Fibroblast of lung (primary cell): ENCODE measurements around the gene MACF1.

Experiments used
- EZH2 ChIP-seq: IDR thresholded peaks from 2 replicates; pipeline ENCODE4 v1.5.1; 2012; ENCODE audit warnings: low read length, control low read depth, mild to moderate bottlenecking; ENCODE audit errors: missing control alignments
- TF ChIP-seq, protein P1 (sequence below), 2 donors: IDR thresholded peaks in 1 of 2; conservative IDR thresholded peaks in 1 of 2; 1 replicate in 1 of 2; 2 replicates in 1 of 2; pipeline ENCODE4 v1.5.1; 2011 to 2012; ENCODE audit warnings: low read length in 2 of 2, control low read depth in 1 of 2, inconsistent platforms in 1 of 2, low read depth in 1 of 2, mild to moderate bottlenecking in 1 of 2

DNA sequence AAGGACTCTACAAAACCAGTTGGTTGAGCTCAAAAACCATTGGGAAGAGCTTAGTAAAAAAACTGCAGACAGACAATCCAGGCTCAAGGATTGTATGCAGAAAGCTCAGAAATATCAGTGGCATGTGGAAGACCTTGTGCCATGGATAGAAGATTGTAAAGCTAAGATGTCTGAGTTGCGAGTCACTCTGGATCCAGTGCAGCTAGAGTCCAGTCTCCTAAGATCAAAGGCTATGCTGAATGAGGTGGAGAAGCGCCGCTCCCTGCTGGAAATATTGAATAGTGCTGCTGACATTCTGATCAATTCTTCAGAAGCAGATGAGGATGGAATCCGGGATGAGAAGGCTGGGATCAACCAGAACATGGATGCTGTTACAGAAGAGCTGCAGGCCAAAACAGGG, 183.0 kb downstream of the MACF1 start:
- TF ChIP-seq EZH2, result no peak
- TF ChIP-seq, protein P1, sequence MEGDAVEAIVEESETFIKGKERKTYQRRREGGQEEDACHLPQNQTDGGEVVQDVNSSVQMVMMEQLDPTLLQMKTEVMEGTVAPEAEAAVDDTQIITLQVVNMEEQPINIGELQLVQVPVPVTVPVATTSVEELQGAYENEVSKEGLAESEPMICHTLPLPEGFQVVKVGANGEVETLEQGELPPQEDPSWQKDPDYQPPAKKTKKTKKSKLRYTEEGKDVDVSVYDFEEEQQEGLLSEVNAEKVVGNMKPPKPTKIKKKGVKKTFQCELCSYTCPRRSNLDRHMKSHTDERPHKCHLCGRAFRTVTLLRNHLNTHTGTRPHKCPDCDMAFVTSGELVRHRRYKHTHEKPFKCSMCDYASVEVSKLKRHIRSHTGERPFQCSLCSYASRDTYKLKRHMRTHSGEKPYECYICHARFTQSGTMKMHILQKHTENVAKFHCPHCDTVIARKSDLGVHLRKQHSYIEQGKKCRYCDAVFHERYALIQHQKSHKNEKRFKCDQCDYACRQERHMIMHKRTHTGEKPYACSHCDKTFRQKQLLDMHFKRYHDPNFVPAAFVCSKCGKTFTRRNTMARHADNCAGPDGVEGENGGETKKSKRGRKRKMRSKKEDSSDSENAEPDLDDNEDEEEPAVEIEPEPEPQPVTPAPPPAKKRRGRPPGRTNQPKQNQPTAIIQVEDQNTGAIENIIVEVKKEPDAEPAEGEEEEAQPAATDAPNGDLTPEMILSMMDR (conservative IDR thresholded peaks at IDR 0.05 in 1 of 2, IDR thresholded peaks at IDR 0.05 in 1 of 2; ENCODE audit: low read depth in 1 of 2, low read length in 2 of 2), result peak; percentile 20 to 38
